Erythroblast (primary cell): ENCODE measurements around the gene POMC.

ENCODE experiments used
- GATA1 ChIP-seq: IDR thresholded peaks from 2 replicates; pipeline ENCODE4 v1.6.1; 2011; ENCODE audit warnings: low read depth, mild to moderate bottlenecking, control low read depth, low read length, moderate library complexity
- POLR2A ChIP-seq: IDR thresholded peaks from 2 replicates; pipeline ENCODE4 v1.6.1; 2011; ENCODE audit warnings: mild to moderate bottlenecking, low read length

GRCh38 chr2:25160376-25160775 is 8.0 kb downstream of the POMC start:
- TF ChIP-seq POLR2A = no peak
- no peak for TF ChIP-seq GATA1
